Gastrocnemius medialis (tissue), 4 donors: ENCODE data around the gene GAS2L1. TPM values are rescaled to one million over a fixed set of nuclear protein-coding genes. Genes with fewer than 3 reads are reported as not detected.

Source experiments
- ATAC-seq, 2 donors: fragments of 150-250 bp; one replicate each; pipeline ENCODE4 v1.9.1; 2016
- DNase-seq, 2 donors: peaks; one replicate each; pipeline ENCODE4 v3.0.0-alpha.2; 2019
- H3K27ac ChIP-seq, 4 donors: fragments of 200-600 bp; sonication (generic); 1 replicate in 1 of 4; 2 replicates in 3 of 4; pipeline ENCODE4 v1.5.1; 2016 to 2018; ENCODE audit warnings: mild to moderate bottlenecking in 2 of 4, moderate library complexity in 1 of 4
- H3K27me3 ChIP-seq, 3 donors: fragments of 200-600 bp; sonication (generic) in 2 of 3; 1 replicate in 1 of 3; 2 replicates in 2 of 3; pipeline versions ENCODE4 v1.5.1 to v1.6.0; 2016 to 2019; ENCODE audit warnings: mild to moderate bottlenecking in 1 of 3, moderate library complexity in 1 of 3
- H3K36me3 ChIP-seq, 2 donors: fragments of 200-600 bp; sonication (generic) in 1 of 2; one replicate each; pipeline ENCODE4 v1.5.1; 2017 to 2018
- H3K4me1 ChIP-seq, 2 donors: fragments of 200-600 bp; sonication (generic) in 1 of 2; one replicate each; pipeline ENCODE4 v1.5.1; 2016 to 2017; ENCODE audit warnings: mild to moderate bottlenecking in 2 of 2
- H3K4me3 ChIP-seq, 4 donors: fragments of 200-600 bp; sonication (generic) in 3 of 4; 1 replicate in 1 of 4; 2 replicates in 3 of 4; pipeline ENCODE4 v1.5.1; 2016 to 2019; ENCODE audit warnings: mild to moderate bottlenecking in 2 of 4
- H3K9me3 ChIP-seq, 3 donors: fragments of 200-600 bp; sonication (generic) in 2 of 3; 1 replicate in 1 of 3; 2 replicates in 2 of 3; pipeline ENCODE4 v1.5.1; 2016 to 2019
- POLR2A ChIP-seq, 2 donors: fragments of 450-650 bp; IDR thresholded peaks; one replicate each; pipeline ENCODE4 v1.6.1; 2017; ENCODE audit warnings: antibody characterized with exemption in 2 of 2, mild to moderate bottlenecking in 2 of 2, moderate library complexity in 2 of 2
- in situ Hi-C, 4 donors: fragments of 200-750 bp; cut with MboI; loops; one replicate each; pipeline versions ENCODE4 v1.15.0 to v1.8.0; 2017; ENCODE audit warnings: low sequenced_read_pairs in 4 of 4
- intact Hi-C: fragments of 100-400 bp; cut with DNase I; formaldehyde crosslinking; loops from one replicate; pipeline ENCODE4 v1.15.1; 2023; ENCODE audit warnings: low total_unique reads
- total RNA-seq, 4 donors: library from RNA; depleted of rRNA; stranded (reverse); fragments of >200 nt; gene quantifications; one replicate each; pipeline versions ENCODE4 v1.1.0 to v1.2.3, GENCODE V29; 2016
- TF ChIP-seq, protein P1 (sequence below), 5 experiments: fragments of 450-650 bp in 3 of 5; fragments of 200-600 bp in 2 of 5; sonication (generic) in 2 of 5; IDR thresholded peaks in 4 of 5; conservative IDR thresholded peaks in 1 of 5; 1 replicate in 4 of 5; 2 replicates in 1 of 5; pipeline ENCODE4 v1.5.1; 2016 to 2019; ENCODE audit warnings: antibody characterized with exemption in 5 of 5, mild to moderate bottlenecking in 3 of 5, moderate library complexity in 3 of 5

GAS2L1 gene
- total RNA-seq, 4 donors from 2014 or later = 4.8 to 23.0 (median 6.6) TPM

DNA sequence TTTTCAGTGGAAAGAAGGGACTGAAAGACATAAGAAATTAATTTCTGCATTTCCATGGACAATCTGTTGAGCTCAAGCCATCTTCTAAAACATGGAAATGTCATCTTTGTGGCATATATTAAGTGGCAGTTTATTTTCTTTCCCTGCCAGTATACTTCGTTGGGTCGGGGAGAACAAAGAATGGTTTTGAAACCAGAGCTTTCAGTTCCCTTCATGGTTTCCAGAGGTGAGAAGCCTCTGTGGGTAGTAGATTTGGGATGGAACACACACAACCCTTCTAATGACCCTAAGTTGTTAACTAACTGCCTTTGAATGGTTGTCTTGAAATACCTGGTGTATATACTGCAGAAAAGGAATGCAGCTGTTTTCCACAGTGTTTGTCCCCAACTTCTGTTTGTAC lies 17.6 kb upstream of the GAS2L1 start:
- no peak overlapping the region for H3K27ac ChIP-seq
- in situ Hi-C loops (loop anchor here in 1 of 4 donors (25.0 kb wide), 1 partner anchor 248 kb away; no protein-coding TSS in a partner anchor), intact Hi-C loops (no loop called here)
- H3K36me3 ChIP-seq = peaks cover 6 to 93% of the 10 kb centered on the region in 2 donors
- ATAC-seq (no peak), DNase-seq (no peak)
- no peaks in the 10 kb centered on the region for H3K9me3 ChIP-seq
- no peaks in the 10 kb centered on the region for H3K27me3 ChIP-seq
- H3K4me1 ChIP-seq = peaks cover 16 to 17% of the 10 kb centered on the region in 2 donors
- no peak for TF ChIP-seq POLR2A (IDR thresholded peaks at IDR 0.05)
- TF ChIP-seq, protein P1, sequence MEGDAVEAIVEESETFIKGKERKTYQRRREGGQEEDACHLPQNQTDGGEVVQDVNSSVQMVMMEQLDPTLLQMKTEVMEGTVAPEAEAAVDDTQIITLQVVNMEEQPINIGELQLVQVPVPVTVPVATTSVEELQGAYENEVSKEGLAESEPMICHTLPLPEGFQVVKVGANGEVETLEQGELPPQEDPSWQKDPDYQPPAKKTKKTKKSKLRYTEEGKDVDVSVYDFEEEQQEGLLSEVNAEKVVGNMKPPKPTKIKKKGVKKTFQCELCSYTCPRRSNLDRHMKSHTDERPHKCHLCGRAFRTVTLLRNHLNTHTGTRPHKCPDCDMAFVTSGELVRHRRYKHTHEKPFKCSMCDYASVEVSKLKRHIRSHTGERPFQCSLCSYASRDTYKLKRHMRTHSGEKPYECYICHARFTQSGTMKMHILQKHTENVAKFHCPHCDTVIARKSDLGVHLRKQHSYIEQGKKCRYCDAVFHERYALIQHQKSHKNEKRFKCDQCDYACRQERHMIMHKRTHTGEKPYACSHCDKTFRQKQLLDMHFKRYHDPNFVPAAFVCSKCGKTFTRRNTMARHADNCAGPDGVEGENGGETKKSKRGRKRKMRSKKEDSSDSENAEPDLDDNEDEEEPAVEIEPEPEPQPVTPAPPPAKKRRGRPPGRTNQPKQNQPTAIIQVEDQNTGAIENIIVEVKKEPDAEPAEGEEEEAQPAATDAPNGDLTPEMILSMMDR (IDR thresholded peaks at IDR 0.05 in 4 of 5, conservative IDR thresholded peaks at IDR 0.05 in 1 of 5) = no peak
- no peak overlapping the region for H3K4me3 ChIP-seq

DNA sequence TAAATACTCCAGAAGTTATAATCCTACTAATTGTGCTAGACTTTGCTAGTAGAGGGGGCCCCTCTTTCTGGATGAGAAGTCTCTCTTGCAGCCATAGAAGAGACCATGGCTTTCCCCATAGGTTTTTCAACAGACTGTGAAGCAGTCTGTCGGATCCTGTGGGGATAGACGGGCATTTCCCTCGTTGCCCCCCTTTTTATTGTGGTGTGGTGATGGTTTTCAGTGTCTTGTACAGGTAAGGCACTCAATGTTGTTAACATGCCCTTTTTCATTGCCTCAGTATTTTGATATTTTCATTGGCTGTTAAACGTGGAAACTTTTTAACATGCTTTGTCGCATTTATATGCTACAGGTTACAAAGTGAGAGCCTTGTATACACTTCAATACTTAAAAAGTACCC lies 16.4 kb upstream of the GAS2L1 start:
- no peaks in the 10 kb centered on the region for H3K27me3 ChIP-seq
- TF ChIP-seq, protein P1 (IDR thresholded peaks at IDR 0.05 in 4 of 5, conservative IDR thresholded peaks at IDR 0.05 in 1 of 5) = no peak
- no peak for TF ChIP-seq POLR2A (IDR thresholded peaks at IDR 0.05)
- peaks cover 6 to 93% of the 10 kb centered on the region in 2 donors for H3K36me3 ChIP-seq
- ATAC-seq (no peak), DNase-seq (no peak)
- no peaks in the 10 kb centered on the region for H3K9me3 ChIP-seq
- no peak overlapping the region for H3K27ac ChIP-seq
- intact Hi-C loops (no loop called here), in situ Hi-C loops (loop anchor here in 1 of 4 donors (25.0 kb wide), 1 partner anchor 247 kb away; no protein-coding TSS in a partner anchor)
- H3K4me1 ChIP-seq = peaks cover 16 to 17% of the 10 kb centered on the region in 2 donors
- no peak overlapping the region for H3K4me3 ChIP-seq

DNA sequence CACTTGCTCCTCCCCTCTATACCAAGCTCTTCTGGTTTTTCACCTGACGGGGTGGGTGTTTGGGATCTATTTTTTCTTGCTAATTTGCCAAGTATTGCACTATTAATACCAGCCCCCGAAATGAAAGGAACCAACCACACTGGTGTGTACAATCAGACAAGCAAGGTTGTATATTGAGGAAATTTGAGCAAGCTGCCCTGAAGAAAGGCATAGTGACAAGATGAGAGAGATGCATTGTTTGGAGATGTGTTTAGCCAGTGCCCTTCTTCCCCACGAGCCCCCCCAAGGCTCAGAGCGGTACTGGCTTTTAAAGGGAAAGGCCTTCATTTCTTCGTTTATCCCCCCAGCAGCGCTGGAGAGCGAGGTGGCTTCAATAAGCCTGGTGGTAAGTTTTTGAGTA lies 15.2 kb upstream of the GAS2L1 start:
- Histone ChIP-seq H3K27ac (no peak overlapping the region), H3K36me3 (peaks cover 6 to 93% of the 10 kb centered on the region in 2 donors), H3K4me1 (peaks cover 16 to 17% of the 10 kb centered on the region in 2 donors), H3K4me3 (no peak overlapping the region), H3K9me3 (no peaks in the 10 kb centered on the region), H3K27me3 (no peaks in the 10 kb centered on the region)
- no peak for DNase-seq
- intact Hi-C loops (no loop called here), in situ Hi-C loops (loop anchor here in 1 of 4 donors (25.0 kb wide), 1 partner anchor 246 kb away; no protein-coding TSS in a partner anchor)
- ATAC-seq = no peak
- TF ChIP-seq POLR2A (IDR thresholded peaks at IDR 0.05) = no peak
- TF ChIP-seq, protein P1 (IDR thresholded peaks at IDR 0.05 in 4 of 5, conservative IDR thresholded peaks at IDR 0.05 in 1 of 5) = no peak

DNA sequence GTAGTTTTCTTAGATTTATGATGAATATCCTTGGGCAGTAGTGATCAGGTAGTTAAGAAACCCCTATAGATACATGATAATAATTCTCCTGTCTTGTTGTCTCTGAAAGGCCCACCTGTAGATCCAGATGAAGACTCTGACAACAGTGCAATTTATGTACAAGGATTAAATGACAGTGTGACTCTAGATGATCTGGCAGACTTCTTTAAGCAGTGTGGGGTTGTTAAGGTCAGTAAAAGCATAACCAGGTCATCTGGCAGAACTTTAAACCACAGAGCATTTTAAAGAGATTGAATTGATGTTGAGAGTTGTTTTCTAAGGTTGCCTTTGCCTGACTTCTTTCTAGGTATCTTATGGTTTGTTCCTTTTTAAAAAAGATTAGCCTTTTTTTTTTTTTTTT lies 14.1 kb upstream of the GAS2L1 start:
- ATAC-seq (peak in 1 of 2 donors; percentile 77), DNase-seq (no peak)
- H3K27ac ChIP-seq = peak overlapping the region in 3 of 4 donors; percentile 4 to 54 (median 33)
- H3K27me3 ChIP-seq = no peaks in the 10 kb centered on the region
- intact Hi-C loops = no loop called here
- H3K36me3 ChIP-seq = peaks cover 13 to 93% of the 10 kb centered on the region in 2 donors
- TF ChIP-seq POLR2A (IDR thresholded peaks at IDR 0.05) = no peak
- TF ChIP-seq, protein P1 (IDR thresholded peaks at IDR 0.05 in 4 of 5, conservative IDR thresholded peaks at IDR 0.05 in 1 of 5) = no peak
- no peaks in the 10 kb centered on the region for H3K9me3 ChIP-seq
- H3K4me3 ChIP-seq = no peak overlapping the region
- H3K4me1 ChIP-seq = peaks cover 16 to 17% of the 10 kb centered on the region in 2 donors
- in situ Hi-C loops = loop anchor here in 1 of 4 donors (25.0 kb wide), 1 partner anchor 245 kb away; no protein-coding TSS in a partner anchor
